ENCODE data around the gene ANKRD13D. TPM values are rescaled to one million over a fixed set of nuclear protein-coding genes. Genes with fewer than 3 reads are reported as not detected.

The ANKRD13D gene
- total and polyA plus RNA-seq, 2 of the 8 experiments (the other 6 are each of a cell fraction or from before 2014, with no cell fraction given) = 24.9 to 26.5 TPM

GRCh38 chr11:67347964-67348749 lies 59.1 kb downstream of the ANKRD13D start:
- no peaks in the 10 kb centered on the region for H3K27me3 ChIP-seq (replicated peaks in 1 of 4; ENCODE audit: control insufficient read depth in 3 of 4, extremely low read depth in 1 of 4, insufficient read depth in 3 of 4, low read length in 3 of 4)
- no peak overlapping the region for H2BK20ac ChIP-seq (ENCODE audit: low read length)
- no peak overlapping the region for H2BK120ac ChIP-seq (replicated peaks; ENCODE audit: low read depth, low read length)
- no peak for DNase-seq (ENCODE audit: low read depth in 1 of 2, low spot score in 2 of 2)
- no peak overlapping the region; the same call in 1 of the 2 replicates for H2BK5ac ChIP-seq (ENCODE audit: low read depth, low read length)
- H3K14ac ChIP-seq (ENCODE audit: insufficient read length) = no peak overlapping the region
- H2BK15ac ChIP-seq (ENCODE audit: low read length) = no peak overlapping the region
- H3K4me1 ChIP-seq (replicated peaks in 1 of 4; ENCODE audit: control insufficient read depth in 3 of 4, insufficient read depth in 4 of 4, low read length in 3 of 4) = peaks cover 0 to 7% (median 6%) of the 10 kb centered on the region in 4 experiments; a peak in 6 of 7 replicates
- FAIRE-seq = no peak
- peaks cover 0 to 3% of the 10 kb centered on the region in 2 experiments for H4K20me1 ChIP-seq (replicated peaks in 1 of 2; ENCODE audit: control insufficient read depth in 1 of 2, insufficient read depth in 2 of 2, low read length in 2 of 2)
- H3K4me2 ChIP-seq (ENCODE audit: insufficient read depth in 1 of 2, low read depth in 2 of 2, low read length in 2 of 2) = no peak overlapping the region
- no peak overlapping the region for H4K8ac ChIP-seq (ENCODE audit: extremely low read depth, insufficient read depth, low read length)
- no peaks in the 10 kb centered on the region for H3K36me3 ChIP-seq (ENCODE audit: control insufficient read depth in 2 of 4, insufficient read depth in 4 of 4, low read length in 3 of 4)
- H3K79me1 ChIP-seq (ENCODE audit: low read depth, low read length) = peaks cover 2% of the 10 kb centered on the region; the same call in 1 of the 2 replicates
- H2BK12ac ChIP-seq (ENCODE audit: low read depth, low read length) = no peak overlapping the region
- H3K4me3 ChIP-seq (ENCODE audit: extremely low read depth in 1 of 4, insufficient read depth in 2 of 4, low read depth in 3 of 4, low read length in 4 of 4) = no peak overlapping the region
- H3K23me2 ChIP-seq (ENCODE audit: low read depth, low read length) = peaks cover 5% of the 10 kb centered on the region; the same call in 1 of the 2 replicates
- no peaks in the 10 kb centered on the region for H3K79me2 ChIP-seq (ENCODE audit: control insufficient read depth in 1 of 2, insufficient read depth in 2 of 2, low read length in 2 of 2)
- no peak overlapping the region for H3K18ac ChIP-seq (ENCODE audit: extremely low read depth, low read length)
- no peak overlapping the region for H3K27ac ChIP-seq (ENCODE audit: low read depth, low read length)
- H3K23ac ChIP-seq (ENCODE audit: insufficient read length) = no peak overlapping the region
- POLR2A ChIA-PET (ENCODE audit: partially characterized antibody) = interaction anchor here (0.6 kb wide), 1 partner anchor 290 kb away, joined by 5 read pairs; no protein-coding TSS in a partner anchor
- H3K56ac ChIP-seq (replicated peaks; ENCODE audit: insufficient read length, low read depth, low read length) = no peak overlapping the region
- CTCF ChIA-PET (ENCODE audit: partially characterized antibody) = interaction anchor here (0.6 to 20.0 kb wide), 12 partner anchors 9 to 1696 kb away, joined by 3 to 1305 read pairs (median 38); partner anchors contain the start of genes CLCF1 and RAD9A
- no peaks in the 10 kb centered on the region for H3K9me3 ChIP-seq (ENCODE audit: insufficient read depth in 2 of 2, low read depth in 1 of 2, low read length in 1 of 2)
- H3K9ac ChIP-seq (replicated peaks in 1 of 4; ENCODE audit: extremely low read depth in 1 of 4, low read depth in 3 of 4, low read length in 3 of 4) = no peak overlapping the region
- H2AFZ ChIP-seq (ENCODE audit: low read length) = no peak overlapping the region
- H3K4ac ChIP-seq (replicated peaks; ENCODE audit: insufficient read length, low read depth, low read length) = no peak overlapping the region
- WGBS, 2 experiments (ENCODE audit: extremely low coverage in 1 of 2, insufficient coverage in 1 of 2, insufficient read length in 1 of 2, insufficient replicate concordance in 2 of 2, low coverage in 1 of 2, low lambda C conversion rate in 2 of 2, missing lambda C conversion rate in 1 of 2) = 86% methylated on average over 11 of the region's 11 CpGs; no CpG with 5 or more reads in 1 of the 2 experiments
- no peak overlapping the region for H4K91ac ChIP-seq (replicated peaks; ENCODE audit: insufficient read length, low read length)
- H2AK5ac ChIP-seq (ENCODE audit: low read depth, low read length) = no peak overlapping the region
- H4K5ac ChIP-seq (ENCODE audit: insufficient read length, low read depth, low read length) = no peak overlapping the region
- TF ChIP-seq POLR2A (IDR thresholded peaks at IDR 0.05; ENCODE audit: control extremely low read depth in 1 of 2, low read depth in 2 of 2, low read length in 2 of 2) (no peak), SIX5 (IDR thresholded peaks at IDR 0.05; ENCODE audit: low read depth, low read length) (no peak), YY1 (IDR thresholded peaks at IDR 0.05; ENCODE audit: low read depth, low read length) (no peak), GABPA (IDR thresholded peaks at IDR 0.05; ENCODE audit: borderline replicate concordance, insufficient read depth, low read length) (no peak), SAP30 (IDR thresholded peaks at IDR 0.05; ENCODE audit: insufficient read depth, insufficient replicate concordance, low read length) (no peak), TCF12 (IDR thresholded peaks at IDR 0.05; ENCODE audit: low read depth, low read length) (no peak), CTCF (IDR thresholded peaks at IDR 0.05; ENCODE audit: control extremely low read depth in 1 of 3, insufficient read depth in 1 of 3, low read depth in 1 of 3, low read length in 3 of 3) (no peak), BCL11A (IDR thresholded peaks at IDR 0.05; ENCODE audit: low read depth in 2 of 2, low read length in 2 of 2) (no peak)
